ENCODE measurements around the gene MTFR2.

DNA sequence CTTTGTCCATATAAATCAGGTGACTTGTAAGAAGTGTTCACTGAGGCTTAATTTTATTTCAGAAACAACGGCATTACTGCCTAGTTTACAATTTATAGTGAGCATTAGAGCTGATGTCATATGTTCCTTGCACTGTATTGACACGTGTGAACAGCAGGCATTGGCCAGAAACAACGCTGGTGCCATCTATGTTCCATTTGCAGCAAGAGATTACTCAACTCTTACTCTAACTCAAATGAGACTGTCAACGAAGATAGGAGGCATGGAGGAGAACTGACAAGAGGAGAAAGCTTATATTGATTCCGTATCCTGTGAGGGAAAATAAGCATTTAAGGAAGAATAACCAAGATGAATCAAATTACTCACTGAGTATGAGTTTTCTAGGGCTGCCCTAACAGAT lies 48.4 kb downstream of the MTFR2 start:
- TF ChIP-seq POLR2A (IDR thresholded peaks at IDR 0.05; ENCODE audit: insufficient read depth in 1 of 2, low read depth in 2 of 2, low read length in 2 of 2): no peak
- TF ChIP-seq ARNTL (CRISPR knock-in tag; IDR thresholded peaks at IDR 0.05): no peak

All from HepG2 (cell line).